ENCODE results near the gene SLC34A1.
"Not testable (repeated sequence)": the region's sequence is repeated elsewhere in the genome, so short reads cannot be mapped to it uniquely, and the experiment has no call there.

SLC34A1 gene

GRCh38 chr5:177368869-177369644, 15.2 kb upstream of the SLC34A1 start:
- DNase-seq: peak in 1 of 2 experiments; percentile 17

GRCh38 chr5:177369645-177370440, 14.4 kb upstream of the SLC34A1 start:
- DNase-seq: no peak

- peak; percentile 66 to 88 for DNase-seq
Measured at GRCh38 chr5:177370488-177371119, 13.6 kb upstream of the SLC34A1 start.

- no peak for DNase-seq
Measured at GRCh38 chr5:177371120-177372033, 12.9 kb upstream of the SLC34A1 start.

- no peak for DNase-seq
Measured at GRCh38 chr5:177372034-177372896, 12.0 kb upstream of the SLC34A1 start.

- DNase-seq: no peak
Measured at GRCh38 chr5:177372910-177373309, 11.3 kb upstream of the SLC34A1 start.

- no peak for DNase-seq
Measured at GRCh38 chr5:177373806-177374205, 10.4 kb upstream of the SLC34A1 start.

- no peak for DNase-seq
Measured at GRCh38 chr5:177374211-177374610, 10.0 kb upstream of the SLC34A1 start.

GRCh38 chr5:177375516-177375915, 8.7 kb upstream of the SLC34A1 start:
- not testable (repeated sequence) for DNase-seq

- DNase-seq: no peak
Measured at GRCh38 chr5:177376107-177376506, 8.1 kb upstream of the SLC34A1 start.

- DNase-seq: no peak
Measured at GRCh38 chr5:177377851-177378776, 6.1 kb upstream of the SLC34A1 start.

- DNase-seq: no peak
Measured at GRCh38 chr5:177378884-177379883, 5.0 kb upstream of the SLC34A1 start.

GRCh38 chr5:177380805-177381126, 3.5 kb upstream of the SLC34A1 start:
- DNase-seq: no peak

- DNase-seq: no peak
Measured at GRCh38 chr5:177382423-177383029, 1.7 kb upstream of the SLC34A1 start.

- DNase-seq: no peak
Measured at GRCh38 chr5:177383181-177383580, 1.1 kb upstream of the SLC34A1 start.

GRCh38 chr5:177385720-177386119, 1.5 kb downstream of the SLC34A1 start:
- no peak for DNase-seq

GRCh38 chr5:177386542-177386941, 2.3 kb downstream of the SLC34A1 start:
- no peak for DNase-seq

GRCh38 chr5:177387405-177387804, 3.2 kb downstream of the SLC34A1 start:
- DNase-seq: peak in 1 of 2 experiments; percentile 24
